NCI-H446 treated with DMSO at 0.1 percent for 48 hours (cell line): Measurements from ENCODE around the gene TTLL3.
"Not testable (repeated sequence)": the region's sequence is repeated elsewhere in the genome, so short reads cannot be mapped to it uniquely, and the experiment has no call there.

ENCODE experiments used
- DNase-seq: peaks from one replicate; lab custom pipeline; 2025; lab: John Stamatoyannopoulos, UW

Gene TTLL3

GRCh38 chr3:9809615-9810432, at the start of gene TTLL3:
Gene TTLL3 (plus strand): TSS chr3:9810262. CDS start chr3:9810662, 400 bp downstream.
- DNase-seq: no peak

GRCh38 chr3:9760779-9761505, 49.1 kb upstream of the TTLL3 start:
- no peak for DNase-seq

DNA sequence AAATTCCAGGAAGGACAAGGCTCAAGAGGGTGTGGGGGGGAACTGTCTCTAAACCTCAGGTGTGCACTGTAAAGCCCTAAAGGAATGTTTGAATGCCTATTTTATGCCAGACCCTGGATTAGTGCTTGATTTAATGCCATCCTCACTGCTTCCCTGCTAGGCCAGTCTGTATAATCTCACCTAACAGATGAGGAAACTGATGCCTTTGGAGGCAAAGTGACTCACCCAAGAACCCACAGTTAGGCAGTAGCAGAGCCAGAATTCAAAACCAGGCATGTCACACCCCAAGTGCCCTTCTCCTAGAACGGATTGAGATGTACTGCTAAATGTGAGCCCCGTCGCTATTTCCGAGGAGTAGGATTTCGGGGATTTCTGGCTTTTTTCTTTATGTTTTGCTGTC, 48.1 kb upstream of the TTLL3 start:
- DNase-seq: no peak

DNA sequence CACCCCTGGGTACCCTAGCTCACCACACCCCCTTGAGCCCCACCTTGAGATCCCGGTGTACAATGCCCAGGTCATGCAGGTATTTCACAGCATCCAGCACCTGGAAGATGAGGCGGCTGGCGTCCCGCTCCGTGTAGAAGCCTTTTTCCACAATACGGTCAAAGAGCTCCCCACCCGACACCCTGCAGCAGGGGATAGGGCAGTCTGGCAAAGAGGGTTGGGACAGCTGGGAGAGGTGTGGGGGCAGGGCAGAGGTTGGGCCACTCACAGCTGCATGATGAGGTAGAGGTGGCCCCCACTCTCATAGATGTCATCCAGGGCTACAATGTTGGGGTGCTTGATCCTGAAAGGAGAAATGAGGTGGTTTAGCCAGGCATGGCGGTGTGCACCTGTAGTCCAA, 47.2 kb upstream of the TTLL3 start:
- DNase-seq: no peak

- no peak for DNase-seq
These were observed 44.2 kb upstream of the TTLL3 start for GRCh38 chr3:9765865-9766264.

DNA sequence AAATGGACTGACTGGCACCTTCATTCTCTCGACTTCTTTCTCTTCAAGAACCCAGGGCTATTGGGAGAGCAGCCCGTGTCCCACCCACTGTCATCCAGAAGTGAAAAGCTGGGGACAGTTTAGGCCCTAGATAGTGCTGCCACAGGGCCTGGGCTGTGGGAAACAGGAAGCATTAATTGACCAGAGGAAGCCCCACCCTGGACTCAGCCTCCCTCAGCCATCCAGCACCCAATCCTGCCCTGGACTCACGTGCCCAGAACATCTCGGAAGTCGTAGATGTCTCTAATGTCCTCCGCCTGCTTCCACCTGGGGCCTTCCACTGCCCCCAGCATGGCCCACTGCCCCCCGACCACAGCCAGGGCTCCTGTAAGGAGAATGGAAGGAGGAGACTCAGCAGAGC, 42.6 kb upstream of the TTLL3 start:
- no peak for DNase-seq

GRCh38 chr3:9768141-9768775, 41.8 kb upstream of the TTLL3 start:
- DNase-seq: no peak

GRCh38 chr3:9769012-9769411, 41.0 kb upstream of the TTLL3 start:
- DNase-seq: no peak

DNA sequence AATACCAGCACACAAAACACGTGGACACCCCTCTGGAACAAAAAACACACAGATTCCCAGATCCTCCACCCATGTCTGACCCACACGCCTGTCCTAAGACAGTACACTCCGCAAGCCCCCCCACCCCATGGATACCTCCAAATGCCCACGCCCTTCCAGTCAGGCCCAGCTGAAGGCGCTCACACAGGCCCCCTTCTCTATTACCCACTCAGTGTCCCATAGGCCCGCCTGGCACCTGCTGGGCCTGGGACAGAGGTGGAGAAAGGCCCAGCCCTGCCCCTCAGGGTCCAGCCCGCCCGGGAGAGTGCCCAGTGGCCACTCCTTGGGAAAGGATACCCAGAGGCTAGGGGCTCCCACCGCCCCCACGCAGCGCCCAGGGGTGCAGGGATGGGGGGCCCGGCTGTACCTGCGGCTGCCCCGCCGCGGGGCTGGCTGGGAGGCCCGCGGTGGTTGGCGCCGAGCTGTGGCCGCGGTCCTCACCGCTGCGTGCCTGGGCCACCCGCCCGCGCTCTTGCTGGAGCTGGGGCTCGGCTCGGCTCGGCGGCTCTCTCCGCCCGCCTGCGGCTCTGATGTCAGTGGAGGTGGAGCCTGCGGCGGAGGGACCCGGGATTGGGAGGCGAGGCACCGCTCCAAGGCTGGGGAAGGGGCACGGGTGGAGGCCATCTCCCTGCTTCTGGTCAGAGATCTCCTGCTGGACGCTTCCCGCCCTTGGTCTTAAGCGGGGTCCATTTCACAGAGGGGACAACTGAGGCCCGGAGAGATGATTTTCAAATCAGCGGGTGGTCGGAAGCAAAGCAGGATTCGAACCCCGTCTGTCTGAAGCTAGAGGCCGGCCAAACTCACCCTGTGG, 40.4 kb upstream of the TTLL3 start, which contains the start of gene CAMK1:
CAMK1 (minus strand) TSS at position 522 of the 850 bp plus-strand sequence. CDS start 2,198 bp downstream, outside the sequence.
- no peak for DNase-seq

GRCh38 chr3:9770276-9770812, 39.7 kb upstream of the TTLL3 start:
- DNase-seq: no peak

- not testable (repeated sequence) for DNase-seq
These were observed 39.1 kb upstream of the TTLL3 start for GRCh38 chr3:9771007-9771406.

DNA sequence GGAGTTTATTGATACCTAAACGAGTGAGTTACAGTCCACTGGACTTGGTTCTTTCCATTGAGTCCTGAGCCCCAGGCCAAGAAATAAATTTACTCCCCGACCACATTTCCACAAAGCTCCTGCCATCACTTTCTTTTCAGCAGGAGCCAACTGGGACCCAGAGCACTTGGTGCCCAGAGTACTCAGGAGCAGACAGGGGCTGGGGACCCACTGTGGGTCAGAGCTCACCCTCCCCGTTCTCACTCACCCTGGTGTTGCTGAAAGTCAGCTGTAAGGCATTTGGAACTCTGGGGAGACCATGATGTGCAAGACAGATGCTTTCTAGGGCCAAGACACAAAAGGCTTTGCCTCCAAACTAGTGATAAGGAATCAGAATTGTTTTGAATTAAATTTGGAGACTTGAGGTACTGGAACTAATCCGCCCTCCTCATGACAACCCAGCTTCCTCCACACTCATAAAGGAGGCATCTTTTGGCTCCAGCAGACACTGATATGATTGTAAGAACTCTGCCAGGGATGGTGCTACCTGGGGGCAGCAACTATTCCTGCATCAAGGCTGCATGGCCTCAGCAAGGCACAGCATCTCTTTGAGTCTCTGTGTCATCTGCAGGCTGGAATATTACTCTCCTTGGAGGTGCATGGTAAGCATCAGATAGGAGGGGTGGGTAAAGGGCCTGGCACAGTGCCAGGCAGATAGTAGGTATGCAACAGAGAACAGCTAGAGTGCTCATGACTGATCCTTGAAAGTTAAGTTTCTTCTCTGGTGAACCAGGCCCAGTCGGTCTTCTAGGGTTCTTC, 33.0 kb upstream of the TTLL3 start:
- DNase-seq: no peak

GRCh38 chr3:9777694-9778021, 32.4 kb upstream of the TTLL3 start:
- DNase-seq: no peak

DNA sequence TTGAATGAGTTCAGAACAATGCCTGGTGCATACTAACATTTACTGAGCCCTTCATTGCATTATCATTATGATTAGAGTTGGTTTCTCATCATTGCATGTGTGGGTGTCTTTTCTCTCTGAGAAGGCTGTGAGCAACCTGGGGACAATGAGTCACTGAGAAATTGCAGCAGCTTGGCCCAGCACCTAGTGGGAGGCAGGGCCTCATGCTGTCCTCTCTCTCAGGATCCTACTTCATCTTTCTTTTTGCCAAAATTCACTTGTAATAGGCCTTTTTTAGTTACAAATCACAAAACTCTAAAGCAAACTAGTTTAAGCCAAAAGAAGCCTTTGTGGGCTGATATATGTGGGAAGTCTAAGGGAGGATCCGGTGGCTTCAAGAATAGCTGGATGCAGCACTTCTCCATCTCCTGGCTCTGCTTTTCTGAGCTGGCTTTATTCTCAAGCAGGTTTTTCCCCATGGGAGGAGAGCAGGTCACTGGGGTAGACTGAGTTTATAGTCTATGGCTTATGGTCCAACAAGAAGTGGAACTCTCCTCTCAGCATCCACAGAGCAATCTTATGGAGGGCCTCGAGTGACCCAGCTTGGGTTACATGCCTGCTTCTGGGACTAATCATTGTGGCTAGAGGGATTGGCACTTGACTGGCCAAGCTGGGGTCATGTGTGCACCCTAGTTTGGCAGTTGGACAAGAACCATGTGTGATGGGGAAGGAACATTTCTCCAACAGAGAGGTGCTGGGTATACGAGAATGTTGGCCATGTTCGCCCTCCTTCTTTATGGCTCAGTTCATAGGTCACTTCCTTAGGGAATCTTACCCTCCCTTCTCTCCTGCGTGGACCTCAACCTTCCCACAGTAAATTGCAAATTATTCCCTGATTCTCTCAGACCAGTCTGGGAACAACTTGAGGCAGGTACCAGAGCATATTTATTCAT, 31.7 kb upstream of the TTLL3 start:
- no peak for DNase-seq

DNA sequence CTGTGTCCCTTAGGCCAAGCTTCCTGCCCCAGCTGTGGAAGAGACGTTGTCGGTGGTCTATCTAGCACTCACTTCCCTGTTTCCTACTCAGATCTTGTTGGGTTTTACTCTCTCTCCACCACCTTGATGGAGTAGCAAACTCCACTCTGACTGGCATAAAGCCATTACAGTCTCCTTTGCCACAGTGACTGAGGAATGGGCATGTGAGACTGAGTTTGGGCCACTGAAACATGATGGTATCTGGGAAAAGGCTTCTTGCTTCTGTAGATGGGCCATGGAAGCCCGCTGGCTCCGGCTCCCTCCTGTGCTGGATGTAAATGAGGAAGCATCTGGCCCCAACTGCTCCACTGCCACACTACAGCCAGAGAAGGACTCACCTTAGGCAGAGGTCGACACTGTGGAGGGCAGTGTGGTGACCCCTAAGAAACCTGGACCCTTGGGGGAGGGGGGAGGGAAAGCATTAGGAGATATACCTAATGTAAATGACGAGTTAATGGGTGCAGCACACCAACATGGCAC, 30.9 kb upstream of the TTLL3 start:
- DNase-seq: no peak

GRCh38 chr3:9779721-9780457, 30.2 kb upstream of the TTLL3 start:
- DNase-seq: no peak

DNA sequence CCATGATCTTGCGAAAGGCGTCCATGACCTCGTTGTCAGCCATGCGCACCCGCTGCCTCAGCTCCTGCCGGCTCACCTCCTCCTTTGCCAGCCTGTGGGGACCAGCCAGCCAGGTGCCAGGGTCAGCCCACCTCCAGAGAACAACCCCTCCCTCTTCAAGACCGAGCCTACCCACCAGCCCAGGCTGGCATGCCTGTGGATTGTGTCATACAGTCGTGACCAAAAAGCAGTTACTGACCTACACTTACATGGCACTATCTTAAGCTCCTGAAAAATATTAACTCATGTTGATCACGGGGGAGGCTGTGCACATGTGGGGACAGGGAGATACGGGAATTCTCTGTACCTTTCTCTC, 29.6 kb upstream of the TTLL3 start:
- no peak for DNase-seq

GRCh38 chr3:9780910-9781309, 29.2 kb upstream of the TTLL3 start:
- DNase-seq: no peak

DNA sequence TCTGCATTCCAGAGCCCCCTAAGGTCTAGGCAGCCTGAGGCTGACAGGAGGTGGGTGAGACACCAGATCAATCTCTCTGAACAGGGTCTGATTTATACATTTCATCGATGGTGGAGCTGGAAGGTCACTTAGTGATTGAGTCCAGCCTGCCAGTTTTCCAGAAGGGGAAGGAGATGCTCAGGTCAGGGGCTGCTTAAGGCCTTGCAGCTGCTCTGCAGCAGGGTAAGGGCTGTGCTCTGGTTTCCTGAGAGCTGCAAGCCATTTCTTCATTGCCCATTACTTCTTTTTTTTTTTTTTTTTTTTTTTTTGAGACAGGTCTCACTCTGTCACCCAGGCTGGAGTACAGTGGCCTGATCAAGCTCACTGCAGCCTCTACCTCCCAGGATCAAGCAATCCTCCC, 28.5 kb upstream of the TTLL3 start:
- DNase-seq: no peak
